Measurements from ENCODE around the gene SGPL1.

The SGPL1 gene

DNA sequence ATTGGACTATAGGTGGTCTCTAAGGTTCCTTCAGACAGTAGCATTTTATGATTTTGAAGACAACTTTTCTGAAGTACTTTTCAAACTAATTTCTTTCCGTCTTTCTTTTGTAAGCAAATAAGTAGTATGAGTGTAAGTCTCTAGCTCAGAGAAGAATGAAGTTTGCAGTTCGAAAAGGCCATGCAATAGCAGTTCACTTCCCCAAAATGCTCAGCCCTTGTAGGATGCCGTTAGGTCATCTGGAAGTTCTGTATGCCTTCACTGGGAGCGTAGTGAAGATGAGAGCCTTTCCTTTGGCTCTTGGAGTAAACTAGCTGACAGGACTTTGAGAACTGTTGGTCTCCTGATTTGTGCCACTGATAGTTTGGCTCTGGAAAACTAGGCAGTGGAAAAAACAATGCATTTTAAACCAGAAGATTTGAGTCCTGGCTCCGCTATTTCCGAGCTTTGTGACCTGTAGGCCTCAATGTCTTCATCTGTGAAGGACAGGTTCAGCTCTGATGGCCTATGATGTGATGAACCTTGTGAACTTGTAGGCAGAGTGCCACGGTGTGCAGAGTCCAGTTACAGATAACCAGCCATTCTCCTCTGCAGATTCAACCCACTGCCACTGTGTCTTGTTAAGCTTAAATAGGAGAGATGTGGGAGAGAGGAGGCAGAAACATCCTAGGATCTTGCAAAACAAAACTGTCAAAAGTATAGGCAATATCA lies 18.8 kb downstream of the SGPL1 start:
- Histone ChIP-seq H3K4me3 (ENCODE audit: insufficient read depth in 1 of 2, low read depth in 1 of 2, low read length in 2 of 2) (no peak overlapping the region), H2BK120ac (ENCODE audit: low read depth, low read length) (no peak overlapping the region), H2BK12ac (ENCODE audit: low read length in 2 of 2) (no peak overlapping the region), H3K27me3 (ENCODE audit: control insufficient read depth in 1 of 2, insufficient read depth in 1 of 2, low read length in 2 of 2) (no peaks in the 10 kb centered on the region), H3K27ac (ENCODE audit: low read length, poor library complexity, severe bottlenecking) (no peak overlapping the region), H3K4ac (ENCODE audit: low read depth in 1 of 2, low read length in 2 of 2) (no peak overlapping the region), H2AK5ac (ENCODE audit: low read length, severe bottlenecking) (peak overlapping the region; percentile 47), H4K8ac (ENCODE audit: low read length) (no peak overlapping the region), H3K36me3 (ENCODE audit: control insufficient read depth in 1 of 2, insufficient read depth in 2 of 2, low read depth in 1 of 2, low read length in 2 of 2) (peaks cover 0 to 6% of the 10 kb centered on the region in 2 experiments), H3K18ac (ENCODE audit: low read depth in 1 of 2, low read length in 2 of 2) (peak overlapping the region; percentile 28 to 38), H3K14ac (ENCODE audit: low read length in 2 of 2) (no peak overlapping the region), H2AFZ (ENCODE audit: low read depth, low read length) (no peak overlapping the region), H3K4me2 (ENCODE audit: low read length, poor library complexity, severe bottlenecking) (no peak overlapping the region), H3K9ac (ENCODE audit: low read length) (no peak overlapping the region), H3K23ac (ENCODE audit: low read length in 2 of 2) (no peak overlapping the region), H2BK5ac (ENCODE audit: low read depth, low read length, poor library complexity, severe bottlenecking) (no peak overlapping the region), H4K91ac (ENCODE audit: low read length) (no peak overlapping the region), H2BK15ac (ENCODE audit: low read depth, poor library complexity, severe bottlenecking) (no peak overlapping the region), H3K4me1 (ENCODE audit: control insufficient read depth, insufficient read depth, low read depth, low read length) (peaks cover 5% of the 10 kb centered on the region), H3K9me3 (ENCODE audit: control insufficient read depth, low read length) (no peaks in the 10 kb centered on the region), H3K79me1 (replicated peaks; ENCODE audit: low read length, poor library complexity, severe bottlenecking) (peaks cover 42% of the 10 kb centered on the region)
- WGBS, result 97% methylated on average over 7 of the region's 7 CpGs
- no peak for DNase-seq

DNA sequence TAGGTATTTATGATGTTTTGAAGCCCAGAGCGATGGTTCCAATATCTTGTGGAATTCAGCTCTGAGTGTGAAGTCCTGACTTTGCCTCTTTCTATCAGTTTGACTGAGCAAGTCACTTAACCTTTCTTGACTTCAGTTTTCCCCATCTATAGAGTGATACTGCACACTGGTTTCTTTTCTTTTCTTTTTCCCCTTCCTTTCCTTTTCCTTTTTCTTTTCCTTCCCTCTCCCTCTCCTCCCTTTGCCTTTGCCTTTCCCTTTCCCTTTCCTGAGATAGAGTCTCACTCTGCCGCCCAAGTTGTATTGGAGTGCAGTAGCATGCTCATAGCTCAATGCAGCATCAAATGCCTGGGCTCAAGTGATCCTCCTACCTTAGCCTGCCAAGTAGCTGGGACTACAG lies 20.6 kb downstream of the SGPL1 start:
- Histone ChIP-seq H3K14ac (ENCODE audit: low read length in 2 of 2) (no peak overlapping the region), H3K18ac (ENCODE audit: low read depth in 1 of 2, low read length in 2 of 2) (no peak overlapping the region), H3K36me3 (ENCODE audit: control insufficient read depth in 1 of 2, insufficient read depth in 2 of 2, low read depth in 1 of 2, low read length in 2 of 2) (peaks cover 0 to 6% of the 10 kb centered on the region in 2 experiments), H4K91ac (ENCODE audit: low read length) (no peak overlapping the region), H3K23ac (ENCODE audit: low read length in 2 of 2) (no peak overlapping the region), H2BK15ac (ENCODE audit: low read depth, poor library complexity, severe bottlenecking) (no peak overlapping the region), H3K9ac (ENCODE audit: low read length) (no peak overlapping the region), H3K9me3 (ENCODE audit: control insufficient read depth, low read length) (no peaks in the 10 kb centered on the region), H2BK5ac (ENCODE audit: low read depth, low read length, poor library complexity, severe bottlenecking) (no peak overlapping the region), H2BK120ac (ENCODE audit: low read depth, low read length) (no peak overlapping the region), H3K79me1 (replicated peaks; ENCODE audit: low read length, poor library complexity, severe bottlenecking) (peaks cover 40% of the 10 kb centered on the region), H2AK5ac (ENCODE audit: low read length, severe bottlenecking) (no peak overlapping the region), H3K27me3 (ENCODE audit: control insufficient read depth in 1 of 2, insufficient read depth in 1 of 2, low read length in 2 of 2) (no peaks in the 10 kb centered on the region), H2BK12ac (ENCODE audit: low read length in 2 of 2) (no peak overlapping the region), H2AFZ (ENCODE audit: low read depth, low read length) (no peak overlapping the region), H3K4me1 (ENCODE audit: control insufficient read depth, insufficient read depth, low read depth, low read length) (peaks cover 5% of the 10 kb centered on the region), H4K8ac (ENCODE audit: low read length) (no peak overlapping the region), H3K4me2 (ENCODE audit: low read length, poor library complexity, severe bottlenecking) (no peak overlapping the region), H3K4me3 (ENCODE audit: insufficient read depth in 1 of 2, low read depth in 1 of 2, low read length in 2 of 2) (no peak overlapping the region), H3K27ac (ENCODE audit: low read length, poor library complexity, severe bottlenecking) (no peak overlapping the region), H3K4ac (ENCODE audit: low read depth in 1 of 2, low read length in 2 of 2) (no peak overlapping the region)
- no peak for DNase-seq
- whole genome bisulfite sequencing, result 98% methylated on average over 2 of the region's 2 CpGs

DNA sequence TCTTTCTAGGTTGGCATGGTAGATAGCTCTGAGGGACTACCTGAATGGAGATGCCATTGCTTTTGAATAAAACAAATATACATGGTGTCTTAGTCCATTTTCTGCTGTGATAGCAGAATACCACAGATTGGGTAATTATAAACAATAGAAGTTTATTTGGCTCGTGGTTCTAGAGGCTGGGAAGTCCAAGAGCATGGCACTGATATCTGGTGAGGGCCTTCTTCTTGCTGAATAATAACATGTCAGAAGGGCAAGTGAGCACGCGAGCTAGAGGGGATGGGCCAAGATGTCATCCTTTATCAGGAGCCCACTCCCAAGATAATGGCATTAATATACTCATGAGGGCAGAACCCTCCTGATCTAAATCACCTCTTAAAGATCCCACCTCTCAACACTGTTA lies 21.9 kb downstream of the SGPL1 start:
- Histone ChIP-seq H2BK12ac (ENCODE audit: low read length in 2 of 2) (no peak overlapping the region), H2AK5ac (ENCODE audit: low read length, severe bottlenecking) (no peak overlapping the region)
- 95% methylated on average over 3 of the region's 3 CpGs for WGBS

DNA sequence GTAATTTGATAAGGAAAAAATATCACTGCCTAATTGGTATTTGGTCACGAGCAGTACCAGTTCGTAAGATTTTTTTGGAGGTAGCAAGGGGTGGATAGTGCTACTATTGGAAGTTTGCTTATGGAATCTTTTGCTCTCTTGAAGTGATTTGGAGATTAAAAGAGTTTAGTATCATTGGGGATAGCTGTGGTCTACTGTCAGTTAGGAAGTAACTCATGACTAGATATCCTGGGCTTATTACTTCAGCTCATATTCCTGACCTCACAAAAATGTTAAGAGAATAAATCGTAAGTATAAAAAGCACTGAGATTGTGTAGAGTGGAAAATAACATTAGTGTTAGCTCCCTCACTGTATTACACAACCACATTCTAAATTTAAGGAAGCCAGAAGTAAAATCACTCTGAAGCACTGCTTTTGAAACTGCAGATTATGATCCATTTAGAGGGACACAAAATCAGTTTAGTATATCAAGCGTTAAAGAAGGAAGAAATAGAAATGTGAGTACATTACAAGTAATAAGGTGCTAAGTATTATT lies 22.6 kb downstream of the SGPL1 start:
- Histone ChIP-seq H4K8ac (ENCODE audit: low read length) (no peak overlapping the region), H3K23ac (ENCODE audit: low read length in 2 of 2) (no peak overlapping the region), H3K4me2 (ENCODE audit: low read length, poor library complexity, severe bottlenecking) (no peak overlapping the region), H2AK5ac (ENCODE audit: low read length, severe bottlenecking) (no peak overlapping the region), H2BK12ac (ENCODE audit: low read length in 2 of 2) (no peak overlapping the region), H4K91ac (ENCODE audit: low read length) (no peak overlapping the region), H3K27ac (ENCODE audit: low read length, poor library complexity, severe bottlenecking) (no peak overlapping the region), H3K4me1 (ENCODE audit: control insufficient read depth, insufficient read depth, low read depth, low read length) (peaks cover 3% of the 10 kb centered on the region), H3K36me3 (ENCODE audit: control insufficient read depth in 1 of 2, insufficient read depth in 2 of 2, low read depth in 1 of 2, low read length in 2 of 2) (peaks cover 5 to 12% of the 10 kb centered on the region in 2 experiments), H2BK15ac (ENCODE audit: low read depth, poor library complexity, severe bottlenecking) (no peak overlapping the region), H2AFZ (ENCODE audit: low read depth, low read length) (no peak overlapping the region), H3K9me3 (ENCODE audit: control insufficient read depth, low read length) (no peaks in the 10 kb centered on the region), H2BK120ac (ENCODE audit: low read depth, low read length) (no peak overlapping the region), H3K9ac (ENCODE audit: low read length) (no peak overlapping the region), H2BK5ac (ENCODE audit: low read depth, low read length, poor library complexity, severe bottlenecking) (no peak overlapping the region), H3K27me3 (ENCODE audit: control insufficient read depth in 1 of 2, insufficient read depth in 1 of 2, low read length in 2 of 2) (no peaks in the 10 kb centered on the region), H3K4me3 (ENCODE audit: insufficient read depth in 1 of 2, low read depth in 1 of 2, low read length in 2 of 2) (no peak overlapping the region), H3K14ac (ENCODE audit: low read length in 2 of 2) (no peak overlapping the region), H3K18ac (ENCODE audit: low read depth in 1 of 2, low read length in 2 of 2) (no peak overlapping the region), H3K79me1 (replicated peaks; ENCODE audit: low read length, poor library complexity, severe bottlenecking) (peaks cover 44% of the 10 kb centered on the region), H3K4ac (ENCODE audit: low read depth in 1 of 2, low read length in 2 of 2) (no peak overlapping the region)
- no peak for DNase-seq
- WGBS, result 87% methylated on average over 3 of the region's 4 CpGs

More for the DNA sequence above, 21.9 kb downstream of the SGPL1 start:
- Histone ChIP-seq H2AFZ (ENCODE audit: low read depth, low read length) (no peak overlapping the region), H3K23ac (ENCODE audit: low read length in 2 of 2) (no peak overlapping the region), H3K27me3 (ENCODE audit: control insufficient read depth in 1 of 2, insufficient read depth in 1 of 2, low read length in 2 of 2) (no peaks in the 10 kb centered on the region), H3K27ac (ENCODE audit: low read length, poor library complexity, severe bottlenecking) (no peak overlapping the region), H3K36me3 (ENCODE audit: control insufficient read depth in 1 of 2, insufficient read depth in 2 of 2, low read depth in 1 of 2, low read length in 2 of 2) (peaks cover 4 to 10% of the 10 kb centered on the region in 2 experiments), H3K18ac (ENCODE audit: low read depth in 1 of 2, low read length in 2 of 2) (no peak overlapping the region), H2BK120ac (ENCODE audit: low read depth, low read length) (no peak overlapping the region), H3K79me1 (replicated peaks; ENCODE audit: low read length, poor library complexity, severe bottlenecking) (peaks cover 41% of the 10 kb centered on the region), H3K9me3 (ENCODE audit: control insufficient read depth, low read length) (no peaks in the 10 kb centered on the region), H4K91ac (ENCODE audit: low read length) (no peak overlapping the region), H2BK15ac (ENCODE audit: low read depth, poor library complexity, severe bottlenecking) (no peak overlapping the region), H3K4me3 (ENCODE audit: insufficient read depth in 1 of 2, low read depth in 1 of 2, low read length in 2 of 2) (no peak overlapping the region), H3K4me2 (ENCODE audit: low read length, poor library complexity, severe bottlenecking) (no peak overlapping the region), H3K4me1 (ENCODE audit: control insufficient read depth, insufficient read depth, low read depth, low read length) (peaks cover 3% of the 10 kb centered on the region), H3K4ac (ENCODE audit: low read depth in 1 of 2, low read length in 2 of 2) (no peak overlapping the region), H2BK5ac (ENCODE audit: low read depth, low read length, poor library complexity, severe bottlenecking) (no peak overlapping the region), H4K8ac (ENCODE audit: low read length) (no peak overlapping the region), H3K9ac (ENCODE audit: low read length) (no peak overlapping the region), H3K14ac (ENCODE audit: low read length in 2 of 2) (no peak overlapping the region)
- DNase-seq, result no peak

All from mesenchymal stem cell (in vitro differentiated cells and primary cell).